Tibial artery (tissue), 4 donors: ENCODE data around the gene BMP2.

Experiments
- DNase-seq, 2 donors: peaks; one replicate each; pipeline ENCODE4 v3.0.0-alpha.2; 2019
- H3K27ac ChIP-seq, 2 donors: fragments of 200-600 bp; sonication (generic) in 1 of 2; 1 replicate in 1 of 2; 2 replicates in 1 of 2; pipeline ENCODE4 v1.5.1; 2018 to 2019; ENCODE audit warnings: mild to moderate bottlenecking in 1 of 2
- H3K27me3 ChIP-seq, 2 donors: fragments of 200-600 bp; sonication (generic) in 1 of 2; one replicate each; pipeline versions ENCODE4 v1.5.1 to v1.6.0; 2016 to 2019
- H3K36me3 ChIP-seq, 3 donors: fragments of 200-600 bp; sonication (generic) in 2 of 3; one replicate each; pipeline ENCODE4 v1.5.1; 2016 to 2019; ENCODE audit warnings: mild to moderate bottlenecking in 2 of 3
- H3K4me1 ChIP-seq, 4 donors: fragments of 200-600 bp; sonication (generic) in 2 of 4; 1 replicate in 3 of 4; 2 replicates in 1 of 4; pipeline ENCODE4 v1.5.1; 2016 to 2019
- H3K4me3 ChIP-seq, 2 donors: fragments of 200-600 bp; sonication (generic) in 1 of 2; 1 replicate in 1 of 2; 2 replicates in 1 of 2; pipeline ENCODE4 v1.5.1; 2018 to 2019; ENCODE audit warnings: mild to moderate bottlenecking in 2 of 2
- H3K9me3 ChIP-seq, 3 donors: fragments of 200-600 bp; sonication (generic) in 1 of 3; one replicate each; pipeline ENCODE4 v1.5.1; 2016 to 2019
- intact Hi-C: fragments of 100-400 bp; cut with DNase I; formaldehyde crosslinking; loops from one replicate; pipeline ENCODE4 v1.15.0; 2023; ENCODE audit warnings: low total_unique reads
- TF ChIP-seq, protein P1 (sequence below), 2 experiments: fragments of 200-600 bp in 1 of 2; fragments of 450-650 bp in 1 of 2; IDR thresholded peaks; one replicate each; pipeline ENCODE4 v1.5.1; 2017 to 2019; ENCODE audit warnings: antibody characterized with exemption in 2 of 2, mild to moderate bottlenecking in 1 of 2, moderate library complexity in 1 of 2

BMP2 gene

DNA sequence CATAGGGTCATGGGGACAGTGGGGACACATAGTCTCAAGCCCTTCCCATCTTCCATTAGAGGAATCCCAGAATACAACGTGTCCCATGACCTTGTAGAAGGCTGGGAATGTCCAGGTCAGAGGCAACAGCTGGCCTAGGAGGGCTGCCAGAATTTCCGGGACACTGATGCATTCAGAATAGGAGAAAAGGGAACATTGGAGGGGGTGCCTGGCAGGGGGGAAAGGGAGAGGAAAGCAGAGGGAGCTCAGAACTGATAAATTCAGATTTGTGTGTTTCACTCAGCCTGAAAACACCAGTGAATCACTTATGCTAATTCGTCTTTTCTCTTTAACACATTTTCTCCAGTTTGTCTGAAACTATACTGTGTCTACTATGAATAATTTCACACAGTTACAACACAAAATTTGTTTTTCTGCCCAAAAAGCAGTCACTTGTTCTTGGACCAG is 35.5 kb upstream of the BMP2 start:
- intact Hi-C loops: no loop called here
- peak in 1 of 2 donors; percentile 27 for DNase-seq
- peaks cover 0 to 17% (median 7%) of the 10 kb centered on the region in 4 donors for H3K4me1 ChIP-seq
- H3K9me3 ChIP-seq: no peaks in the 10 kb centered on the region
- no peak overlapping the region for H3K27ac ChIP-seq
- no peaks in the 10 kb centered on the region for H3K36me3 ChIP-seq
- H3K27me3 ChIP-seq: no peaks in the 10 kb centered on the region
- TF ChIP-seq, protein P1, sequence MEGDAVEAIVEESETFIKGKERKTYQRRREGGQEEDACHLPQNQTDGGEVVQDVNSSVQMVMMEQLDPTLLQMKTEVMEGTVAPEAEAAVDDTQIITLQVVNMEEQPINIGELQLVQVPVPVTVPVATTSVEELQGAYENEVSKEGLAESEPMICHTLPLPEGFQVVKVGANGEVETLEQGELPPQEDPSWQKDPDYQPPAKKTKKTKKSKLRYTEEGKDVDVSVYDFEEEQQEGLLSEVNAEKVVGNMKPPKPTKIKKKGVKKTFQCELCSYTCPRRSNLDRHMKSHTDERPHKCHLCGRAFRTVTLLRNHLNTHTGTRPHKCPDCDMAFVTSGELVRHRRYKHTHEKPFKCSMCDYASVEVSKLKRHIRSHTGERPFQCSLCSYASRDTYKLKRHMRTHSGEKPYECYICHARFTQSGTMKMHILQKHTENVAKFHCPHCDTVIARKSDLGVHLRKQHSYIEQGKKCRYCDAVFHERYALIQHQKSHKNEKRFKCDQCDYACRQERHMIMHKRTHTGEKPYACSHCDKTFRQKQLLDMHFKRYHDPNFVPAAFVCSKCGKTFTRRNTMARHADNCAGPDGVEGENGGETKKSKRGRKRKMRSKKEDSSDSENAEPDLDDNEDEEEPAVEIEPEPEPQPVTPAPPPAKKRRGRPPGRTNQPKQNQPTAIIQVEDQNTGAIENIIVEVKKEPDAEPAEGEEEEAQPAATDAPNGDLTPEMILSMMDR (IDR thresholded peaks at IDR 0.05): no peak
- H3K4me3 ChIP-seq: no peak overlapping the region

DNA sequence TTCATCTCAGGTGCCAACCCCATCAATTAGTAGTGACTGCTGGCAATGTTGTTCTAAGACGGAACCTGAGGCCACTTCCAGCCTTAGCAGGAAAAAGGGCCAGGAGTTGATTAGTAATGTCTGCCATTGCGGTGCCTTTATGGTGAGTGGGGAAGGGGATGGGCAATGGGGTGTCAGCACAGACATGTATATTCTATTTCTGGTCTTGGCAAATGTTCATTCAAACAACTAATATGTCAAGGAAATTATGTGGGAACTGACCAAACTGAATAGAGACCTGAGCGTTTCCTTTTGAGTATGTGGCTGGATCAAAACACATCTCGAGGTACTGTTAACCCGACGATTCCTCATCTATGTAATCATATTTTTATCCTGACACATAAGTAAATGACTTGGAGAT is 34.6 kb upstream of the BMP2 start:
- H3K36me3 ChIP-seq: no peaks in the 10 kb centered on the region
- H3K4me1 ChIP-seq: peaks cover 0 to 17% (median 7%) of the 10 kb centered on the region in 4 donors
- no peak overlapping the region for H3K4me3 ChIP-seq
- no peak overlapping the region for H3K27ac ChIP-seq
- no peak for DNase-seq
- no peaks in the 10 kb centered on the region for H3K9me3 ChIP-seq
- no peaks in the 10 kb centered on the region for H3K27me3 ChIP-seq
- TF ChIP-seq, protein P1 (IDR thresholded peaks at IDR 0.05): no peak
- intact Hi-C loops: no loop called here

DNA sequence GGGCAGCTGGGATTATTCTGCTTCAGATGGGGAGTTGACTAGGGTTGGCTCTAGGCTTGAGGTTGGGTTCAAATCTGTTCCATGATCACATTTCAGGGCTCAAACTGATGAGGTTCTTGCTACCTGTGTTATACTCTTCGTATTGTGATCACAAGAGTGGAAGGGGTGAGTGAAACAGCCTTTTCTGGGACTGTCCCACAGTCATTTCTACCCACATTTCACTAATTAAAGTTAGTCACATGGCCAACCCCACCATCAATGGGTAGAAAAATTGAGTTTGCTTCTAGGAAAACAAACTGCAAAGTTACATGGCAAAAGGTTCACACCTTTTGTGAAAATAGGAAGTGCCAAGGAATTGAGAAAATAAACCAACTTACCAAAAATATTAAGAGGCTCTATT is 33.5 kb upstream of the BMP2 start:
- TF ChIP-seq, protein P1 (IDR thresholded peaks at IDR 0.05): no peak
- Histone ChIP-seq H3K27me3 (no peaks in the 10 kb centered on the region), H3K4me1 (peaks cover 0 to 17% (median 7%) of the 10 kb centered on the region in 4 donors), H3K36me3 (no peaks in the 10 kb centered on the region), H3K4me3 (no peak overlapping the region), H3K9me3 (no peaks in the 10 kb centered on the region), H3K27ac (no peak overlapping the region)
- intact Hi-C loops: no loop called here
- no peak for DNase-seq

DNA sequence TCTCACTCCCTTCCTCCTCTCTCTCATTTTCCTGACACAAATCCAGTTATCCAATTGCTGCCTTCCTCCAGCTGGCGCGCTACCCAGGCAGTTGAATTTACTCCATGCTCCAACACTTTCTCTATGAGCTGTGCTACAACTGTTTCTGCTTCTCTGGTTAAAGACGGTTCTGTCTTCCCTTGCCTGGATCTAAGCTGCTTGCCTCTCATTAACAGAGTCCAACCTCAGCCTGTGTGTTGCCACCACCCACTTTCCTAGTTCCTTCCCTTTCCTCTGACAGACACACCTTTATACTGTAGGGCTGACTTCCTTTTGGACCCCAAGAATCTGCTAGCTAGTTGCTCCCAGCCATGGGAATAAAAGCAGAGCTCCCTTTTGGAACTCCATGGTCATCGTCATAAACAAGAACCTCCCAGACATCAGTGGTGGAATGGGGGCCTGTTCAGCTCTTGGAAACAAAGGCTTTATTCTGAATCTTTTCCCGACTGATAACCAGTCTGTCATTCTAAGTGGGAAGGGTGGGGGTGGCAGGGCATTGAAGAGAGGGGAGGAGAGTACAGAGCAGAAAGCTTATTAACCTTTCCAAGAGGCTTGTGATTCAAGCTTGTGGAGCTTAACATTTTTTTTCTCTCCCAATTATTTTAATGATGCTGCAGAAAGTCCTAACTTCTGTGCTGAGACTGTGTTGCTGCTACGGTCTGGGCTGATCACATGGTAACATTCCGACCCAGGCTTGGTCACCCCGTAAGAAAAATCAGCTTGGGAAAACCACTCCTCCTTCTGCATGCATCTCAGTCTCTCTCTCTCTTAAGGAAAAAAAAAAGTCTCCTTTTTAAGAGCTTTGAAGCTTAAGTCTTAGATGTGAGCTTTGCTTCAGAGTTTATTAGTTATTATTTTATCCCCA is 31.3 kb upstream of the BMP2 start:
- intact Hi-C loops: no loop called here
- Histone ChIP-seq H3K4me1 (peaks cover 0 to 17% (median 7%) of the 10 kb centered on the region in 4 donors), H3K27me3 (no peaks in the 10 kb centered on the region), H3K9me3 (no peaks in the 10 kb centered on the region), H3K4me3 (no peak overlapping the region), H3K27ac (peak overlapping the region; percentile 34 to 56), H3K36me3 (no peaks in the 10 kb centered on the region)
- DNase-seq: no peak
- TF ChIP-seq, protein P1 (IDR thresholded peaks at IDR 0.05): no peak

DNA sequence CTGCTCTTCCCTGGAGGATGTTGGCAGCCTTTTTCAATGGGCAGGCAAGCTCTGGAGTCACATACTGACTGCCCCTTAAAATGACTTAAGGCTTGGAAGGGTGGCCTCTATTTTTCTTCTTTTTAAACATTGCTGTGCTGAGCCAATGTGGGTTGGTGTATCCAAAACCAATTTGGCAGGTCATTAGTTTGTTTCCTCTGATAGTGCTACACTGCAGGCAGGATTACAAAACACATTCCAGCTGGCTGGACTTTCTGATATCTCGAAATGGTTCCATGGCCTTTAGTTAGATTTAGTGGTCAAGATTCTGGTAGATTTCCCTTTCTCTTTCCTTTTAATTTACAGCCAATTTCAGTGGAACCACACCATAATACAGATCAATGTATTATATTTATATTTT is 28.1 kb upstream of the BMP2 start:
- intact Hi-C loops: no loop called here
- Histone ChIP-seq H3K4me3 (no peak overlapping the region), H3K27me3 (no peaks in the 10 kb centered on the region), H3K4me1 (peaks cover 0 to 17% (median 7%) of the 10 kb centered on the region in 4 donors), H3K9me3 (no peaks in the 10 kb centered on the region), H3K27ac (no peak overlapping the region), H3K36me3 (no peaks in the 10 kb centered on the region)
- TF ChIP-seq, protein P1 (IDR thresholded peaks at IDR 0.05): no peak
- no peak for DNase-seq
